ENCODE measurements around the gene PCDHB10.
"Not testable (repeated sequence)": the region's sequence is repeated elsewhere in the genome, so short reads cannot be mapped to it uniquely, and the experiment has no call there.

PCDHB10 gene

GRCh38 chr5:141192110-141192725 is at the start of gene PCDHB10:
Gene PCDHB10, plus strand, starts transcription at chr5:141192353. Its CDS starts 200 bp downstream, at chr5:141192553.
- peak; percentile 3 to 20 for DNase-seq

DNA sequence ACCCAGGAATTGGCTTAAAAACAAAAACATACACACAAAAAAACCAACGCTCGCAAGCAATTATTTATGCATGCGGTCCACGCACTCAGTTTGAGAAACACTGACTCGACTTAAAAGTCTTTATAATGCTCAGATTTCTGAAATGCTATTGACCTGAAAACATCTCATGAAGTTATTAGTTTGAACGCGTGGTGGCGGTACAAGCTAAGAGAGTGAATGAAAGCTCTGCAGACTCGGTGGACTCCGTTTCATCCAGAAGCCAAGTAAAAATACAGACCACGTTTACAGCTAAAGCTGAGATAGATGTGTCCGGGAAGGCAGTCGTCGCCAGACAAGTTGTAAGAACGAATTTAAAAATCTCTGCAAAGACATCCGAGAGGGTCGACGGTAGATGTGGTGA is 42.3 kb upstream of the PCDHB10 start, which contains the start of gene PCDHB6:
Gene PCDHB6, plus strand, starts transcription at position 246 of the 400 bp plus-strand sequence. CDS start 201 bp downstream, outside the sequence.
- DNase-seq: no peak

GRCh38 chr5:141150224-141150992 is 41.7 kb upstream of the PCDHB10 start:
- DNase-seq: no peak

DNA sequence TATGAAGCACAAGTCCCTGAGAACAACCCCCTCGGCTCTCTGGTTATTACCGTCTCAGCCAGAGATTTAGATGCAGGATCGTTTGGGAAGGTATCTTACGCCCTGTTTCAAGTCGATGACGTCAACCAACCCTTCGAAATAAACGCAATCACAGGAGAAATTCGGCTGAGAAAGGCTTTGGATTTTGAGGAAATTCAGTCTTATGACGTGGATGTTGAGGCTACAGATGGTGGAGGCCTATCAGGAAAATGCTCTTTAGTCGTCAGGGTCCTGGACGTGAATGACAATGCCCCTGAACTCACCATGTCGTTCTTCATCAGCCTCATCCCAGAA is 41.2 kb upstream of the PCDHB10 start:
- no peak for DNase-seq

DNA sequence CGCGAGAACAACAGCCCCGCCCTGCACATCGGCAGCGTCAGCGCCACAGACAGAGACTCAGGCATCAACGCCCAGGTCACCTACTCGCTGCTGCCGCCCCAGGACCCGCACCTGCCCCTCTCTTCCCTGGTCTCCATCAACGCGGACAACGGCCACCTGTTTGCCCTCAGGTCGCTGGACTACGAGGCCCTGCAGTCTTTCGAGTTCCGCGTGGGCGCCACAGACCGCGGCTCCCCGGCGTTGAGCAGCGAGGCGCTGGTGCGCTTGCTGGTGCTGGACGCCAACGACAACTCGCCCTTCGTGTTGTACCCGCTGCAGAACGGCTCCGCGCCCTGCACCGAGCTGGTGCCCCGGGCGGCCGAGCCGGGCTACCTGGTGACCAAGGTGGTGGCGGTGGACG is 40.5 kb upstream of the PCDHB10 start:
- DNase-seq: not testable (repeated sequence)

DNA sequence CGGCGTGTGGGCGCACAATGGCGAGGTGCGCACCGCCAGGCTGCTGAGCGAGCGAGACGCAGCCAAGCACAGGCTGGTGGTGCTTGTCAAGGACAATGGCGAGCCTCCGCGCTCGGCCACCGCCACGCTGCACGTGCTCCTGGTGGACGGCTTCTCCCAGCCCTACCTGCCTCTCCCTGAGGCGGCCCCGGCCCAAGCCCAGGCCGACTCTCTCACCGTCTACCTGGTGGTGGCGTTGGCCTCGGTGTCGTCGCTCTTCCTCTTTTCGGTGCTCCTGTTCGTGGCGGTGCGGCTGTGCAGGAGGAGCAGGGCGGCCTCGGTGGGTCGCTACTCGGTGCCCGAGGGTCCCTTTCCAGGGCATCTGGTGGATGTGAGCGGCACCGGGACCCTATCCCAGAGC is 40.1 kb upstream of the PCDHB10 start:
- not testable (repeated sequence) for DNase-seq

DNA sequence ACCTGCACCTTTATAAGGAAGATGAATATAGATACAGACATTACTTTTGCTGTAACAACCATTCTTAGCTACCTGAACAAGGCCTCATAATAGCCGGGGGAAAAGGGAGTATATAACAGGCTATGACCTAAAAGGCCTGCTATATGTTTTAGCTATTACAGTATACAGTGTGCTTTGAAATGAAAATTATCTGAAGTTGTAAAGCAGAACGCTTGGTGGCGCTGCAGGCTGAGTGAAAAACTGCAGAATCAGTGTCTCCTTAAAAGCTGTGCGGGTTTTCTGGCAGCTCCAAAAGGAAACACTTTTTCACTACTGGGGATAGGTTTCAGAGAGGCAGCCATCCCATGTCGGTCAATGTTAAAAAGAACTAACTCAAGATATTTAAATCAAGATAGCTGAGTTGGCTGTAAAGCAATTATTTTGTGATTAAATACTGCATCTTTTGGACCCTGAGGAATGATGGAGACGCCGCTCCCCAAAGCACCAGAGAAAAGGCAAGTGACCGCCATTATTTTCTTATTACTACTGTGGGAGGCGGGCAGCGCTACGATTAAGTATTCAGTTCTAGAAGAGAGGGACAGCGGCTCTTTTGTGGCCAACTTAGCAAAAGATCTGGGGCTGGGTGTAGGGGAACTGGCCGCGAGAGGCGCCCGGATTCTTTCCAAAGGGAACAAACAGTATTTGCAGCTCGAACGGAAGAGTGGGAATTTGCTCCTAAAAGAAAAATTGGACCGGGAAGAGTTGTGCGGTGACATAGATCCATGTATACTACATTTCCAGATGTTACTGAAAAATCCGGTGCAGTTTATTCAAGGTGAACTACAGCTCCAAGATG is 36.4 kb upstream of the PCDHB10 start:
- DNase-seq: no peak

GRCh38 chr5:141157356-141157755 is 34.8 kb upstream of the PCDHB10 start:
- DNase-seq: not testable (repeated sequence)

- DNase-seq: not testable (repeated sequence)
These were observed 34.3 kb upstream of the PCDHB10 start for GRCh38 chr5:141157901-141158300.

- peak in 1 of 2 donors; percentile 21 for DNase-seq
These were observed 19.6 kb upstream of the PCDHB10 start, which contains the start of gene PCDHB7 for GRCh38 chr5:141172381-141173204. Gene PCDHB7, plus strand, starts transcription at chr5:141172644. Its CDS starts 192 bp downstream, at chr5:141172836.

DNA sequence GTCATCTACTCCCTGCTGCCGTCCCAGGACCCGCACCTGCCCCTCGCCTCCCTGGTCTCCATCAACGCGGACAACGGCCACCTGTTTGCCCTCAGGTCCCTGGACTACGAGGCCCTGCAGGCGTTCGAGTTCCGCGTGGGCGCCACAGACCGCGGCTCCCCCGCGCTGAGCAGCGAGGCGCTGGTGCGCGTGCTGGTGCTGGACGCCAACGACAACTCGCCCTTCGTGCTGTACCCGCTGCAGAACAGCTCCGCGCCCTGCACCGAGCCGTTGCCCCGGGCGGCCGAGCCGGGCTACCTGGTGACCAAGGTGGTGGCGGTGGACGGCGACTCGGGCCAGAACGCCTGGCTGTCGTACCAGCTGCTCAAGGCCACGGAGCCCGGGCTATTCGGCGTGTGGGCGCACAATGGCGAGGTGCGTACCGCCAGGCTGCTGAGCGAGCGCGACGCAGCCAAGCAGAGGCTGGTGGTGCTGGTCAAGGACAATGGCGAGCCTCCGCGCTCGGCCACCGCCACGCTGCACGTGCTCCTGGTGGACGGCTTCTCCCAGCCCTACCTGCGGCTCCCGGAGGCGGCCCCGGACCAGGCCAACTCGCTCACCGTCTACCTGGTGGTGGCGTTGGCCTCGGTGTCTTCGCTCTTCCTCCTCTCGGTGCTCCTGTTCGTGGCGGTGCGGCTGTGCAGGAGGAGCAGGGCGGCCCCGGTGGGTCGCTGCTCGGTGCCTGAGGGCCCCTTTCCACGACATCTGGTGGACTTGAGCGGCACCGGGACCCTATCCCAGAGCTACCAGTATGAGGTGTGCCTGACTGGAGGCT is 17.7 kb upstream of the PCDHB10 start:
- not testable (repeated sequence) for DNase-seq

DNA sequence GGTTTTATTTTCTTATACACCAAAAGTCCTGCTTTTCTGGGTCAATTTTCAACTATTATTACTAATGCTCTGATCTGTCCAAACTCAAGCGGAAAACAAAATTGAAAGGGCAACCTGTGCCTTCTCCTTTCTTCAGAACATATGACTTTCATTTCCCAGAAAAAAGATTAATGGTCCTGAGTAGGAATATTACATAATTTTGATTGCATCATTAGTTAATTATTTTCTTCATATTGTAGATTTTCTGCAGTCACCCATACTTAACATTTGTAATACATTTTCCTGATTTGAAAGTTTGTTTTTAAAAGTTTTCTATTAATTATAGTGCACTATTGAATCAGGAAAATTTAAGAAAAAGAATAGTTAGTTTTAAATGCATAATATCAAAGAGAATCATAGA is 16.2 kb upstream of the PCDHB10 start:
- DNase-seq: no peak

DNA sequence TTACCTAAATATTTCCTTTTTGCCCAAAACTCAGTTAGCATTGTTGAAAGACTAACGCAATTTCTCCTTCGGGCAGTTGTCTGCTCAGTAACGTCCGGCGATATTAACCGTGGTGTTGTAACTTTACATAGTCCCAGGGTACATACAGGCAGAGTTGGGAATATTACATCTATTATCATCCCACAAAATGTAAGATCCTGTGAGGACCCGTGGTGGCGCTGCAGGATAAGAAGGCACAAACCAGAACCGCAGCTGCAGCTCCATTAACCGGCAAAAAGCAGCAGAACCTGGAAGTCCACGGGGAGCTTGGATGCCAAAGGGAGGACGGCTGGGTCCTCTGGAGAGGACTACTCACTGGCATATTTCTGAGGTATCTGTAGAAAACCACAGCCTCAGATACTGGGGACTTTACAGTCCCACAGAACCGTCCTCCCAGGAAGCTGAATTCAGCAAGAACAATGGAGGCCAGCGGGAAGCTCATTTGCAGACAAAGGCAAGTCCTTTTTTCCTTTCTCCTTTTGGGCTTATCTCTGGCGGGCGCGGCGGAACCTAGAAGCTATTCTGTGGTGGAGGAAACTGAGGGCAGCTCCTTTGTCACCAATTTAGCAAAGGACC is 14.5 kb upstream of the PCDHB10 start, which contains the start of gene PCDHB8:
Gene PCDHB8, plus strand, starts transcription at position 214 of the 615 bp plus-strand sequence. Its CDS starts 245 bp downstream, at position 459.
- DNase-seq: not testable (repeated sequence)

DNA sequence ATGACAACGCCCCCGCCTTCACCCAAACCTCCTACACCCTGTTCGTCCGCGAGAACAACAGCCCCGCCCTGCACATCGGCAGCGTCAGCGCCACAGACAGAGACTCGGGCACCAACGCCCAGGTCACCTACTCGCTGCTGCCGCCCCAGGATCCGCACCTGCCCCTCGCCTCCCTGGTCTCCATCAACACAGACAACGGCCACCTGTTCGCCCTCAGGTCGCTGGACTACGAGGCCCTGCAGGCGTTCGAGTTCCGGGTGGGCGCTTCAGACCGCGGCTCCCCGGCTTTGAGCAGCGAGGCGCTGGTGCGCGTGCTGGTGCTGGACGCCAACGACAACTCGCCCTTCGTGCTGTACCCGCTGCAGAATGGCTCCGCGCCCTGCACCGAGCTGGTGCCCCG is 12.8 kb upstream of the PCDHB10 start:
- DNase-seq: not testable (repeated sequence)

GRCh38 chr5:141179876-141180275 is 12.3 kb upstream of the PCDHB10 start:
- DNase-seq: not testable (repeated sequence)

GRCh38 chr5:141180313-141180712 is 11.8 kb upstream of the PCDHB10 start:
- DNase-seq: no peak

DNA sequence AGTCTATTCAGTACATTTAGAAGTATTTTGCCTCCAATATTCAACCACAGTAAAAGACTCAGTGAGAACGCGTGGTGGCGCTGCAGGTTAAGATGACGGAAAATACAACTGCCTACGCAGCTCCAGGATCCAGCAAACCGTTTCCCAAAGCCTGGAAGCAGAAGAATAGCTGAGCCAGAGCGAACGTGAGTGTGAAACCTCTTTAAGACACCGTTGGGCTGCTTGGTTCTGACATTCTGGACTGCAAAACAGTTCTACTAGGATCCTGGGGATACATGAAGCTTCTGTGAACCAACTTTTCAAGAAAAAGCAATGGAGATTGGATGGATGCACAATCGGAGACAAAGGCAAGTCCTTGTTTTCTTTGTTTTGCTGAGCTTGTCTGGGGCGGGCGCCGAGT is 9.9 kb upstream of the PCDHB10 start, which contains the start of gene PCDHB16:
Gene PCDHB16, plus strand, starts transcription at position 140 of the 400 bp plus-strand sequence. Its CDS starts 173 bp downstream, at position 313.
- DNase-seq: peak in 1 of 2 donors; percentile 6

GRCh38 chr5:141184117-141184855 is 7.9 kb upstream of the PCDHB10 start:
- DNase-seq: not testable (repeated sequence)

DNA sequence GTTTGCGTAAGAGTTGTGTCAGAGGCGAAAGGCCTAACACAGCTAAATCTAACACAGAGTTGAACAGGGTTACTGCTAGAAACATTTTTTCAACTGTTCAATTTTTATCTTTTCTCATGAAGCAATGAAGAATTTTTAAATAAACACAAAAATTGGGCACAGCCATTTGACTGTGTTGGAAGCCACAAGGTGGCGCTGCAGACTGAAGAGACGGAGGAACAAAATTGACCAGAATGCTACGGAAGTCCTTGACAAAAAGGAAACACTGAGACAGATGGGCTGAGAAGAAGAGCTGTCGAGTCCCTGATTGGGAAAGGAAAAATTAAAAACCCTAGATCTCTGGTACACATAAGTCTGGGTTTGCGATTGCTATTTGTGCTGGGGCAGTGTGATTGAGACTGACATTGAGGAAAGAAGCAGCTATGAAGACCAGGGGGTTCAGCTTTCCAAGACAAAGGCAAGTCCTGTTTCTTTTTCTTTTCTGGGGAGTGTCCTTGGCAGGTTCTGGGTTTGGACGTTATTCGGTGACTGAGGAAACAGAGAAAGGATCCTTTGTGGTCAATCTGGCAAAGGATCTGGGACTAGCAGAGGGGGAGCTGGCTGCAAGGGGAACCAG is 5.1 kb upstream of the PCDHB10 start, which contains the start of gene PCDHB9:
Gene PCDHB9, plus strand, starts transcription at position 265 of the 616 bp plus-strand sequence. Its CDS starts 158 bp downstream, at position 423.
- peak in 1 of 2 donors; percentile 0 for DNase-seq

Measured in hippocampal formation (tissue), 2 donors.